Measurements from ENCODE around the gene PAX9.
A peak's percentile ranks its signal among the peaks of the same experiment; 100 is the strongest.

- peak in 2 of 5 experiments; percentile 22 to 43 for TF ChIP-seq CTCF (IDR thresholded peaks at IDR 0.05 in 4 of 5, conservative IDR thresholded peaks at IDR 0.05 in 1 of 5)
- no peak for TF ChIP-seq POLR2A (IDR thresholded peaks at IDR 0.05)
Measured at GRCh38 chr14:36655963-36656686, 5.5 kb upstream of the PAX9 start.

All from gastrocnemius medialis (tissue), 4 donors.